IMR-90 (cell line): Measurements from ENCODE around the gene IRF2.

Source experiments
- ELK1 ChIP-seq: fragments of 150-350 bp; IDR thresholded peaks from 2 replicates; pipeline ENCODE4 v1.6.1; 2016; ENCODE audit warnings: low read depth, mild to moderate bottlenecking, low read length, moderate library complexity, borderline replicate concordance
- FOS ChIP-seq: fragments of 150-350 bp; IDR thresholded peaks from 2 replicates; pipeline ENCODE4 v1.6.1; 2016; ENCODE audit warnings: low read depth, low read length
- MAFK ChIP-seq: IDR thresholded peaks from 2 replicates; pipeline ENCODE4 v1.6.1; 2012; ENCODE audit warnings: low read depth, low read length, improper control_type of control experiment
- MXI1 ChIP-seq: IDR thresholded peaks from 2 replicates; pipeline ENCODE4 v1.6.1; 2012; ENCODE audit warnings: low read depth, mild to moderate bottlenecking, low read length, moderate library complexity, borderline replicate concordance
- NFE2L2 ChIP-seq: fragments of 150-350 bp; IDR thresholded peaks from 2 replicates; pipeline ENCODE4 v1.6.1; 2016; ENCODE audit warnings: low read depth, mild to moderate bottlenecking, low read length
- POLR2A ChIP-seq: IDR thresholded peaks from 2 replicates; pipeline ENCODE4 v1.6.1; 2012; ENCODE audit warnings: mild to moderate bottlenecking, low read depth, low read length
- RAD21 ChIP-seq: IDR thresholded peaks from 2 replicates; pipeline ENCODE4 v1.6.1; 2012; ENCODE audit warnings: low read length, improper control_type of control experiment
- RCOR1 ChIP-seq: IDR thresholded peaks from 2 replicates; pipeline ENCODE4 v1.6.1; 2012; ENCODE audit warnings: mild to moderate bottlenecking, low read length, improper control_type of control experiment; ENCODE audit not compliant: insufficient replicate concordance
- RFX5 ChIP-seq: IDR thresholded peaks from 2 replicates; pipeline ENCODE4 v1.8.0; 2012; ENCODE audit warnings: low read depth, mild to moderate bottlenecking, low read length, moderate library complexity
- SMC3 ChIP-seq: fragments of 150-350 bp; IDR thresholded peaks from 2 replicates; pipeline ENCODE4 v1.6.1; 2016; ENCODE audit warnings: low read depth, mild to moderate bottlenecking, antibody characterized with exemption, low read length, moderate library complexity
- USF2 ChIP-seq: fragments of 150-350 bp; IDR thresholded peaks from 2 replicates; pipeline ENCODE4 v1.6.1; 2017; ENCODE audit warnings: mild to moderate bottlenecking, antibody characterized with exemption, low read length, low read depth
- TF ChIP-seq, protein P1 (sequence below): conservative IDR thresholded peaks from 2 replicates; pipeline ENCODE4 v1.5.1; 2012; ENCODE audit warnings: mild to moderate bottlenecking, low read depth, low read length, improper control_type of control experiment

DNA sequence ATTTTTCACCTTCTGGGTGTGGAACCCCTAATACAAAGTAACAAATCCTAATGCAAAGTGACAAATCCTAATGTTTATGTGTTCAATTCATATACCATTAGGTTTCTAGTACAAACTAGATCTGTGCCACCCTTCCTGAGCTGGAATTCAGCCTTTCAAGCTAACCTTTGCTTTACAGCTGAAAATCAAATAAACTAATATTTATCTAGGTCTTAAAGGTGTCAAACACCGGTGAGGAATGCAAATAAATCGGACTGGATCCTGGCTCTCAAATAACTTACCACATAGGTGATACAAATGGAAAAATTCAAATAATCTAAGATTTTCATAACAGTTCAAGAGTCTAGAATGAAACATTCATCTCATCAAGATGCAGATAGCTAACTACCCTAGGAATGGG is 11.6 kb downstream of the IRF2 start:
- TF ChIP-seq, protein P1, sequence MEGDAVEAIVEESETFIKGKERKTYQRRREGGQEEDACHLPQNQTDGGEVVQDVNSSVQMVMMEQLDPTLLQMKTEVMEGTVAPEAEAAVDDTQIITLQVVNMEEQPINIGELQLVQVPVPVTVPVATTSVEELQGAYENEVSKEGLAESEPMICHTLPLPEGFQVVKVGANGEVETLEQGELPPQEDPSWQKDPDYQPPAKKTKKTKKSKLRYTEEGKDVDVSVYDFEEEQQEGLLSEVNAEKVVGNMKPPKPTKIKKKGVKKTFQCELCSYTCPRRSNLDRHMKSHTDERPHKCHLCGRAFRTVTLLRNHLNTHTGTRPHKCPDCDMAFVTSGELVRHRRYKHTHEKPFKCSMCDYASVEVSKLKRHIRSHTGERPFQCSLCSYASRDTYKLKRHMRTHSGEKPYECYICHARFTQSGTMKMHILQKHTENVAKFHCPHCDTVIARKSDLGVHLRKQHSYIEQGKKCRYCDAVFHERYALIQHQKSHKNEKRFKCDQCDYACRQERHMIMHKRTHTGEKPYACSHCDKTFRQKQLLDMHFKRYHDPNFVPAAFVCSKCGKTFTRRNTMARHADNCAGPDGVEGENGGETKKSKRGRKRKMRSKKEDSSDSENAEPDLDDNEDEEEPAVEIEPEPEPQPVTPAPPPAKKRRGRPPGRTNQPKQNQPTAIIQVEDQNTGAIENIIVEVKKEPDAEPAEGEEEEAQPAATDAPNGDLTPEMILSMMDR: no peak
- TF ChIP-seq POLR2A (no peak), ELK1 (no peak), USF2 (no peak), RAD21 (no peak), RFX5 (no peak), MAFK (no peak), SMC3 (no peak), RCOR1 (no peak), NFE2L2 (no peak), MXI1 (no peak), FOS (no peak)
